ENCODE results near the gene INPP5F. TPM values are rescaled to one million over a fixed set of nuclear protein-coding genes. Genes with fewer than 3 reads are reported as not detected.

Gene INPP5F
- total and polyA plus RNA-seq, 9 donors, result 8.1 to 18.8 (median 13.8) TPM

DNA sequence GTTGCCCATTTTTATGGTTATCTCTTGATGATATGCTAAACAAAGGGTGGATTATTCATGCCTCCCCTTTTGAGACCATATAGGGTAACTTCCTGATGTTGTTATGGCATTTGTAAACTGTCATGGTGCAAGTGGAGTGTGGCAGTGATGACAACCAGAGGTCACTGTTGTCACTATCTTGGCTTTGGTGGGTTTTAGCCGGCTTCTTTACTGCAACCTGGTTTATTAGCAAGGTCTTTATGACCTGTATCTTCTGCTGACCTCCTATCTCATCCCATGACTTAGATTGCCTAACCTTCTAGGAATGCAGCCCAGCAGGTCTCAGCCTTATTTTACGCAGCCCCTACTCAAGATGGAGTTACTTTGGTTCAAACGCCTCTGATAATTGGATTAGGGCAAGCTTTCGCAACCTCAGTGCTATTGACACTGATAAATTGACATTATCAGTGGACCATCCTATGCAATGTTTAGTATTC lies 37.8 kb upstream of the INPP5F start:
- Histone ChIP-seq H3K9me3 (no peaks in the 10 kb centered on the region), H3K36me3 (no peaks in the 10 kb centered on the region), H3K4me3 (no peak overlapping the region), H3K4me1 (ENCODE audit: insufficient read depth) (no peaks in the 10 kb centered on the region), H3K27ac (no peak overlapping the region), H3K27me3 (no peaks in the 10 kb centered on the region)
- intact Hi-C loops (cut with DNase I), result loop anchor here in 1 of 4 donors (10.0 kb wide), 1 partner anchor 207 kb away; the partner anchor contains the start of gene SEC23IP
- no peak for DNase-seq
- no peak for TF ChIP-seq POLR2A (IDR thresholded peaks at IDR 0.05)
- WGBS, 3 donors, result 67 to 90% (median 81%) methylated on average over 4 of the region's 4 CpGs

DNA sequence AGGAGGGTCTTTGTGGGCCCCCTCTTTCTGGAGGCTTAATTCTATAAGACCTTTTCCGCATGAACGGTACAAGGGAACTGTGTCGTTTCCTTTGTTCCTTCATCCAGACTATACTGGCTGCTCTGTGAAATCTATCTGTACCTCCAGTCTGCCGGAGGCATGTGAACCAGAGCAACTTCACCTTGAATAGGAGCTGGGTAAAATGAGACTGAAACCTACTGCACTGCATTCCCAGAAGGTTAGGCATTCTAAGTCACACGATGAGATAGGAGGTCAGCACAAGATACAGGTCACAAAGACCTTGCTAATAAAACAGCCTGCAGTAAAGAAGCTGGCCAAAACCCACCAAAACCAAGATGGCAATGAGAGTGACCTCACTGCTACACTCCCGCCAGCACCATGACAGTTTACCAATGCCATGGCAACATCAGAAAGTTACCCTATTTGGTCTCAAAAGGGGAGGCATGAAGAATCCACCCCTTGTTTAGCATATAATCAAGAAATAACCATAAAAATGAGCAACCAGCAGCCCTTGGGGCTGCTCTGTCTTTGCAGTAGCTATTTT lies 36.8 kb upstream of the INPP5F start:
- no peak overlapping the region for H3K4me3 ChIP-seq
- H3K27ac ChIP-seq, result no peak overlapping the region
- no peak for DNase-seq
- intact Hi-C loops (cut with DNase I), result loop anchor here in 1 of 4 donors (10.0 kb wide), 1 partner anchor 206 kb away; the partner anchor contains the start of gene SEC23IP
- TF ChIP-seq EP300 (IDR thresholded peaks at IDR 0.05) (no peak), POLR2A (IDR thresholded peaks at IDR 0.05) (no peak)
- TF ChIP-seq, protein P1, sequence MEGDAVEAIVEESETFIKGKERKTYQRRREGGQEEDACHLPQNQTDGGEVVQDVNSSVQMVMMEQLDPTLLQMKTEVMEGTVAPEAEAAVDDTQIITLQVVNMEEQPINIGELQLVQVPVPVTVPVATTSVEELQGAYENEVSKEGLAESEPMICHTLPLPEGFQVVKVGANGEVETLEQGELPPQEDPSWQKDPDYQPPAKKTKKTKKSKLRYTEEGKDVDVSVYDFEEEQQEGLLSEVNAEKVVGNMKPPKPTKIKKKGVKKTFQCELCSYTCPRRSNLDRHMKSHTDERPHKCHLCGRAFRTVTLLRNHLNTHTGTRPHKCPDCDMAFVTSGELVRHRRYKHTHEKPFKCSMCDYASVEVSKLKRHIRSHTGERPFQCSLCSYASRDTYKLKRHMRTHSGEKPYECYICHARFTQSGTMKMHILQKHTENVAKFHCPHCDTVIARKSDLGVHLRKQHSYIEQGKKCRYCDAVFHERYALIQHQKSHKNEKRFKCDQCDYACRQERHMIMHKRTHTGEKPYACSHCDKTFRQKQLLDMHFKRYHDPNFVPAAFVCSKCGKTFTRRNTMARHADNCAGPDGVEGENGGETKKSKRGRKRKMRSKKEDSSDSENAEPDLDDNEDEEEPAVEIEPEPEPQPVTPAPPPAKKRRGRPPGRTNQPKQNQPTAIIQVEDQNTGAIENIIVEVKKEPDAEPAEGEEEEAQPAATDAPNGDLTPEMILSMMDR (IDR thresholded peaks at IDR 0.05), result no peak
- H3K27me3 ChIP-seq, result no peaks in the 10 kb centered on the region
- no peaks in the 10 kb centered on the region for H3K9me3 ChIP-seq
- H3K4me1 ChIP-seq (ENCODE audit: insufficient read depth), result no peaks in the 10 kb centered on the region
- no peaks in the 10 kb centered on the region for H3K36me3 ChIP-seq
- 80 to 82% (median 81%) methylated on average over 6 of the region's 6 CpGs for WGBS, 3 donors

DNA sequence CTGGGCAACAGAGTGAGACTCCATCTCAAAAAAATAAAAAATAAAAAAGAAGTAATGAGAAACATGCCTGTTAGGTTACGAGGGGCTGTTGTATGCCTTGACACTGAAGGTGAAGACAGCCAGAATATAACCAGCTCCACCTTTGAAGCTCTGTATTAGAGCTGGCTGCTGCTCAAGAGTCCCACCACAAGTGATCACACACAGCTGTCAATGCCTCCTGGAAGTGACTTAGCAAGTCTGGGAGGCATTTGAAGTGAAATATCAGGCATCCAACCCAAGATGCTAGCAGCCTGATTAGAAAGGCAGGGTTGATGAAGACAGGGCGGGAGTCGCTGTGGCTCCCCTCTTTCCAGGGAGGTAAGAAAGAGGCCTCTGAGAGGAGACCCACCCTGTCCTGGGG lies 34.1 kb upstream of the INPP5F start:
- no peaks in the 10 kb centered on the region for H3K9me3 ChIP-seq
- intact Hi-C loops (cut with DNase I), result no loop called here
- 92 to 96% (median 94%) methylated on average over 3 of the region's 3 CpGs for WGBS, 3 donors
- H3K27ac ChIP-seq, result no peak overlapping the region
- no peaks in the 10 kb centered on the region for H3K4me1 ChIP-seq (ENCODE audit: insufficient read depth)
- TF ChIP-seq POLR2A (IDR thresholded peaks at IDR 0.05), result no peak
- no peak for TF ChIP-seq EP300 (IDR thresholded peaks at IDR 0.05)
- TF ChIP-seq, protein P1 (IDR thresholded peaks at IDR 0.05), result no peak
- no peaks in the 10 kb centered on the region for H3K36me3 ChIP-seq
- H3K4me3 ChIP-seq, result no peak overlapping the region
- no peaks in the 10 kb centered on the region for H3K27me3 ChIP-seq
- no peak for DNase-seq

DNA sequence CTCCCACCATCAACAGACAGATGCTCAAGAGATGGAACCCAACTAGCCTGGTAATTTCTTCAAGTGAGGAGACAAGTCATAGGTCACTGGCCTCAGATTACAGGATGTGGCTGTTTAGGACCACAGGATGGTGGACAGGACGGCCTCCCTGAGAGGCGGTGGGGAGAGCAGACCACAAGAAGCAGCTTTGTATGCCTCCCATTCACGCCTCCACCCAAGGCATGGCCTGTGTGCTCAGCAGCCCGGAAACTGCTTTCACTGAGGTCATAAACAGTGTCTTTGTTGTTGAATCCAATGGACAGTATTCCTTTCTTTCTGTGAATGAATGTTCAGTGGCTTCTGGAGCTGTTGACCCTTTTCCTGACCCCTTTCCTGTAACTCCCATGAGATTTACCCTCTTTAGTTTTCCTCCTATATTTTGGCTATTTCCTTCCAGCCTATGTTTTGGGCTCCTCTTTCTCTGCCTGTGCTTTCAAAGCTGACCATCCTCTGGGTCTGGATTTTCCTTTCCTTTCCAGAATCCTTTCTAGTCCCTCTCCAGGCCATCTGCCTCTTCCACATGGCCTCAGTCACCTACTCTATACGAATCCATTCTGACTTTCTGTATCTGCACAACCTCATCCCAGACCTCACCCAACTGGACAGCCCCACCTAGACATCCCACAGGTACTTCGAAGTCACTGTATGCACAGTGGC lies 32.4 kb upstream of the INPP5F start:
- H3K9me3 ChIP-seq, result no peaks in the 10 kb centered on the region
- intact Hi-C loops (cut with DNase I), result no loop called here
- no peak for DNase-seq
- no peaks in the 10 kb centered on the region for H3K36me3 ChIP-seq
- H3K4me1 ChIP-seq (ENCODE audit: insufficient read depth), result no peaks in the 10 kb centered on the region
- H3K27ac ChIP-seq, result no peak overlapping the region
- H3K27me3 ChIP-seq, result no peaks in the 10 kb centered on the region
- TF ChIP-seq, protein P1 (IDR thresholded peaks at IDR 0.05), result no peak
- TF ChIP-seq POLR2A (IDR thresholded peaks at IDR 0.05) (no peak), EP300 (IDR thresholded peaks at IDR 0.05) (no peak)
- no peak overlapping the region for H3K4me3 ChIP-seq
- WGBS, 3 donors, result 73 to 83% (median 79%) methylated on average over 6 of the region's 6 CpGs

DNA sequence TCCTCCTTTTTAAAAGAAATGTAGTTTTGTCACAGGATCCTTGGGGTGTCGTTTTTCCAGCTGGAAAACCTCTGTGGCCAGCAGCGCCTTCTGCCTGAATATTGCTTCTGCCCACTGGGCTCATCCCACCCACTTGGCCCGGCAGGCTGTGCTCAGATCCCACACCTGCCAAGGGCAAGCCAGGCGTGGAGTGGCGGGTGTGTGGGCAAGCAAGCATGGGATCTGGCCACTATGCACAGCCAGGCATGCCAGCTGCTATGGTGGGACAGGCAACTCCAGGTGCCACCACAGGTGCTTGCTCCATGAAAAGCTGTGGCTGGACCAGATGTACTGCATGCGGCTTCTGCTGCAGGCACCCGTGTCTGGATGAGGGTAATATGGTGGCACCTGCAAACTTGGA lies 31.2 kb upstream of the INPP5F start:
- Histone ChIP-seq H3K36me3 (no peaks in the 10 kb centered on the region), H3K4me3 (no peak overlapping the region), H3K4me1 (ENCODE audit: insufficient read depth) (no peaks in the 10 kb centered on the region), H3K27ac (no peak overlapping the region), H3K27me3 (no peaks in the 10 kb centered on the region), H3K9me3 (no peaks in the 10 kb centered on the region)
- no peak for TF ChIP-seq EP300 (IDR thresholded peaks at IDR 0.05)
- TF ChIP-seq, protein P1 (IDR thresholded peaks at IDR 0.05), result no peak
- TF ChIP-seq POLR2A (IDR thresholded peaks at IDR 0.05), result no peak
- 73 to 85% (median 76%) methylated on average over 7 of the region's 7 CpGs for WGBS, 3 donors
- DNase-seq, result no peak
- intact Hi-C loops (cut with DNase I), result no loop called here
